OCI-LY7 (cell line): Measurements from ENCODE around the gene REG4. TPM values are rescaled to one million over a fixed set of nuclear protein-coding genes. Genes with fewer than 3 reads are reported as not detected.

Experiments used
- BruUV-seq: library from RNA; stranded (reverse); fragments of 400-500 nt; replicated peaks from 2 replicates; lab custom pipeline; 2021; lab: Mats Ljungman, UMichigan
- CTCF ChIA-PET: fragments of 300-600 bp; sonication (Branson Sonifier 250); formaldehyde crosslinking; loops from one replicate; lab custom pipeline; 2022; ENCODE audit warnings: antibody characterized with exemption; ENCODE audit not compliant: unreplicated experiment; lab: Charles Lee
- POLR2A ChIA-PET: fragments of 300-600 bp; sonication (Branson Sonifier 250); formaldehyde crosslinking; loops from one replicate; lab custom pipeline; 2022; ENCODE audit warnings: antibody characterized with exemption; lab: Charles Lee
- DNase-seq: peaks from one replicate; pipeline ENCODE4 v3.0.0-alpha.2; 2015; ENCODE audit warnings: low spot score
- H2AFZ ChIP-seq: fragments of 200-600 bp; sonication (generic), shearing (Covaris generic); 2 replicates; pipeline ENCODE4 v1.6.1; 2014; ENCODE audit warnings: mild to moderate bottlenecking, antibody characterized with exemption, low read length, moderate library complexity
- H3K27ac ChIP-seq: fragments of 200-600 bp; sonication (generic); 2 replicates; pipeline ENCODE4 v1.5.1; 2014; ENCODE audit warnings: mixed run types, low read depth, mild to moderate bottlenecking, moderate library complexity, low read length, inconsistent platforms; ENCODE audit not compliant: poor library complexity, severe bottlenecking
- H3K36me3 ChIP-seq: fragments of 200-600 bp; sonication (generic); 2 replicates; pipeline ENCODE4 v1.6.1; 2014; ENCODE audit warnings: mild to moderate bottlenecking, antibody characterized with exemption, low read length, moderate library complexity, mixed read lengths; ENCODE audit not compliant: insufficient read depth
- H3K4me1 ChIP-seq: fragments of 200-600 bp; sonication (generic); 2 replicates; pipeline ENCODE4 v1.5.1; 2014; ENCODE audit warnings: mild to moderate bottlenecking, low read length; ENCODE audit not compliant: insufficient read depth, poor library complexity, severe bottlenecking
- H3K4me2 ChIP-seq: fragments of 200-600 bp; sonication (generic); 2 replicates; pipeline ENCODE4 v1.6.1; 2014; ENCODE audit warnings: mild to moderate bottlenecking, low read length
- H3K4me3 ChIP-seq: fragments of 200-600 bp; sonication (generic); 2 replicates; pipeline ENCODE4 v1.5.1; 2014; ENCODE audit warnings: mild to moderate bottlenecking, low read depth, low read length; ENCODE audit not compliant: poor library complexity, severe bottlenecking
- H3K79me2 ChIP-seq: fragments of 200-600 bp; sonication (generic); 2 replicates; pipeline ENCODE4 v1.6.1; 2016; ENCODE audit warnings: low read depth, mild to moderate bottlenecking, low read length, moderate library complexity, mixed read lengths; ENCODE audit not compliant: insufficient read depth
- H3K9me2 ChIP-seq: fragments of 200-600 bp; sonication (generic); 2 replicates; pipeline ENCODE4 v1.6.1; 2016; ENCODE audit warnings: mild to moderate bottlenecking, low read length, mixed read lengths; ENCODE audit not compliant: insufficient read depth
- H3K9me3 ChIP-seq: fragments of 200-600 bp; sonication (generic); 2 replicates; pipeline ENCODE4 v1.6.1; 2014; ENCODE audit warnings: mild to moderate bottlenecking, mixed run types, low read length, mixed read lengths
- H4K20me1 ChIP-seq: fragments of 200-600 bp; sonication (generic); 2 replicates; pipeline ENCODE4 v1.6.1; 2014; ENCODE audit warnings: mild to moderate bottlenecking, antibody characterized with exemption, low read length, moderate library complexity, mixed read lengths; ENCODE audit not compliant: insufficient read depth
- EZH2phosphoT487 ChIP-seq: fragments of 200-600 bp; sonication (generic); IDR thresholded peaks from 2 replicates; pipeline ENCODE4 v1.6.1; 2018; ENCODE audit warnings: low read depth, borderline replicate concordance, mild to moderate bottlenecking, mixed run types, antibody characterized with exemption, low read length, moderate library complexity, mixed read lengths
- intact Hi-C: fragments of 100-400 bp; cut with micrococcal nuclease; formaldehyde crosslinking; loops from one replicate; pipeline ENCODE4 v1.10.0; 2022; ENCODE audit not compliant: unreplicated experiment
- total RNA-seq, 2 experiments: library from RNA; depleted of rRNA in 1 of 2; stranded (reverse); fragments of >200 nt in 1 of 2; shearing (Covaris generic) in 1 of 2; gene quantifications; 2 replicates each; pipeline ENCODE4 v1.2.3, GENCODE V29; 2014 to 2022
- TF ChIP-seq, protein P1 (sequence below): fragments of 200-600 bp; sonication (generic); conservative IDR thresholded peaks from 2 replicates; pipeline ENCODE4 v1.5.1; 2014; ENCODE audit warnings: mild to moderate bottlenecking, antibody characterized with exemption, low read length, moderate library complexity, mixed read lengths

Gene REG4
- total RNA-seq, 2 experiments from 2014 or later: not detected

DNA sequence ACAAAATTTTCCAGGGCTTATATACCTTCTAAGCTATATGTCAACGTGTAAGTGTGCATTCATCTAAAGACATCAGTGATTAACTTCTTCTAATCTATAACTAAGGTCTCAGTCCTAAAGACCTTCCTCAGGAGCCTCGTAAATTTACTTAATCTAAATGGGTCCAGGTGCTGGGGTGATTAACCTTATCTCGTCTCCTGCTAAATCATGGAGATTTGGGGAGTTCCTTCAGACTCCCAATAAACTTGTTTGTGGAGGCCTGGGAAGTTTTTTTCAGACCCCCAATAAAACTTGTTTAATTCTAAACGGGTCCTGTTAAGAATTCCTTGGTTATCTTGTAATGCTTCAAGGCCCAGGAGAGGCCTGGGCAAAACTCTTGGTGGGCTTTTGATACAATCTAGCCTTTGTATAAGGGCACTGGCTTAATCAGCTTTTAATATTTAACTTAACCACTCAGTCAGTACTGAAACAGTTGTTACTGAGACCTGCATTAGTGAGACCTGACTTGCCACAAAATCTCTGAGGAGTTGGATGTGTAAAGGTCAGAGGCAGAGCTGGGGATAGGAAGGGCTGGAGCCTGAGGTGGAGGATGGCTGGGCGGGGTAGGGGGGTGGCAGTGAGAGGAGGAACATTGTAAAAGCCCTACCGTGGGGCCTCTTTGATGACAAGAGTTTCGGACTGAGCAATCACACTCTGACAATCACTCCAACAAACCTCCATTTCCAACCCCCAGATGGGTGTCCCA lies 36.3 kb downstream of the REG4 start:
- no peak for DNase-seq
- no peaks in the 10 kb centered on the region for H3K36me3 ChIP-seq
- no peaks in the 10 kb centered on the region for H3K9me2 ChIP-seq
- intact Hi-C loops: no loop called here
- H3K9me3 ChIP-seq: no peaks in the 10 kb centered on the region
- H3K4me3 ChIP-seq: no peak overlapping the region
- ChIA-PET POLR2A (interaction anchor here (1.1 kb wide), 1 partner anchor 13 kb away, joined by 3 read pairs; no protein-coding TSS in a partner anchor), CTCF (no interaction called here)
- H3K27ac ChIP-seq: no peak overlapping the region
- H4K20me1 ChIP-seq: no peaks in the 10 kb centered on the region
- H2AFZ ChIP-seq: no peak overlapping the region
- H3K4me2 ChIP-seq: no peak overlapping the region
- TF ChIP-seq, protein P1, sequence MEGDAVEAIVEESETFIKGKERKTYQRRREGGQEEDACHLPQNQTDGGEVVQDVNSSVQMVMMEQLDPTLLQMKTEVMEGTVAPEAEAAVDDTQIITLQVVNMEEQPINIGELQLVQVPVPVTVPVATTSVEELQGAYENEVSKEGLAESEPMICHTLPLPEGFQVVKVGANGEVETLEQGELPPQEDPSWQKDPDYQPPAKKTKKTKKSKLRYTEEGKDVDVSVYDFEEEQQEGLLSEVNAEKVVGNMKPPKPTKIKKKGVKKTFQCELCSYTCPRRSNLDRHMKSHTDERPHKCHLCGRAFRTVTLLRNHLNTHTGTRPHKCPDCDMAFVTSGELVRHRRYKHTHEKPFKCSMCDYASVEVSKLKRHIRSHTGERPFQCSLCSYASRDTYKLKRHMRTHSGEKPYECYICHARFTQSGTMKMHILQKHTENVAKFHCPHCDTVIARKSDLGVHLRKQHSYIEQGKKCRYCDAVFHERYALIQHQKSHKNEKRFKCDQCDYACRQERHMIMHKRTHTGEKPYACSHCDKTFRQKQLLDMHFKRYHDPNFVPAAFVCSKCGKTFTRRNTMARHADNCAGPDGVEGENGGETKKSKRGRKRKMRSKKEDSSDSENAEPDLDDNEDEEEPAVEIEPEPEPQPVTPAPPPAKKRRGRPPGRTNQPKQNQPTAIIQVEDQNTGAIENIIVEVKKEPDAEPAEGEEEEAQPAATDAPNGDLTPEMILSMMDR: no peak
- TF ChIP-seq EZH2phosphoT487: no peak
- H3K79me2 ChIP-seq: no peaks in the 10 kb centered on the region
- no TSS peak for BruUV-seq
- no peaks in the 10 kb centered on the region for H3K4me1 ChIP-seq

GRCh38 chr1:119773711-119774241 lies 37.5 kb downstream of the REG4 start:
- DNase-seq: no peak
- H2AFZ ChIP-seq: no peak overlapping the region

More at GRCh38 chr1:119773711-119774241, 37.5 kb downstream of the REG4 start:
- Histone ChIP-seq H3K4me2 (no peak overlapping the region), H3K4me1 (no peaks in the 10 kb centered on the region), H3K36me3 (no peaks in the 10 kb centered on the region), H3K79me2 (no peaks in the 10 kb centered on the region), H3K27ac (no peak overlapping the region), H3K9me3 (no peaks in the 10 kb centered on the region), H3K4me3 (no peak overlapping the region), H4K20me1 (no peaks in the 10 kb centered on the region), H3K9me2 (no peaks in the 10 kb centered on the region)
- no TSS peak for BruUV-seq
- ChIA-PET CTCF (no interaction called here), POLR2A (interaction anchor here (1.1 kb wide), 1 partner anchor 15 kb away, joined by 3 read pairs; no protein-coding TSS in a partner anchor)
- TF ChIP-seq EZH2phosphoT487: no peak
- TF ChIP-seq, protein P1: no peak
- intact Hi-C loops: no loop called here
